H1 (cell line): ENCODE results near the gene CDHR2. TPM values are rescaled to one million over a fixed set of nuclear protein-coding genes. Genes with fewer than 3 reads are reported as not detected.
A peak's percentile ranks its signal among the peaks of the same experiment; 100 is the strongest.

ENCODE experiments used
- CHD7 ChIP-seq: fragments of 300-600 bp; sonication (generic); IDR thresholded peaks from 2 replicates; pipeline ENCODE4 v1.7.1; 2012; ENCODE audit warnings: low read length, moderate library complexity, mild to moderate bottlenecking, inconsistent platforms; ENCODE audit not compliant: insufficient replicate concordance
- EP300 ChIP-seq, 2 experiments: IDR thresholded peaks; 1 replicate in 1 of 2; 2 replicates in 1 of 2; pipeline ENCODE4 v1.6.1; 2011 to 2012; ENCODE audit warnings: low read depth in 2 of 2, low read length in 2 of 2, mild to moderate bottlenecking in 2 of 2, borderline replicate concordance in 1 of 2, inconsistent platforms in 1 of 2, moderate library complexity in 1 of 2
- SAP30 ChIP-seq: fragments of 300-600 bp; sonication (generic); IDR thresholded peaks from 2 replicates; pipeline ENCODE4 v1.7.1; 2012; ENCODE audit warnings: low read length, moderate library complexity, mild to moderate bottlenecking, inconsistent platforms; ENCODE audit not compliant: insufficient read depth, insufficient replicate concordance
- SIX5 ChIP-seq: IDR thresholded peaks from 2 replicates; pipeline ENCODE4 v1.6.1; 2011; ENCODE audit warnings: mild to moderate bottlenecking, low read depth, low read length
- polyA plus RNA-seq, 7 experiments: library from polyadenylated mRNA; depleted of rRNA in 3 of 7; stranded (reverse) in 5 of 7; unstranded in 2 of 7; fragments of >200 nt in 5 of 7; fragments of 200-250 nt in 2 of 7; gene quantifications; 1 replicate in 5 of 7; 2 replicates in 1 of 7; 4 replicates in 1 of 7; pipeline versions ENCODE4 v1.2.1 to v1.2.3, GENCODE V29; 2011 to 2013; ENCODE audit warnings: missing spikeins in 2 of 7, mixed read lengths in 2 of 7
- total RNA-seq: library from RNA; stranded (reverse); fragmentation: NEBNext Ultra II Directional; extraction: Animal tissue kit (Norgen Biotek cat#: 25700); gene quantifications from 2 replicates; pipeline ENCODE4 v1.2.1, GENCODE V29; 2021

Gene CDHR2
- total and polyA plus RNA-seq, 2 of the 8 experiments (the other 6 are each of a cell fraction or from before 2014, with no cell fraction given), result 0.02 to 0.43 TPM

GRCh38 chr5:176611435-176611834 is 62.3 kb downstream of the CDHR2 start (continued):
- no peak for TF ChIP-seq CHD7
- peak; percentile 84 for TF ChIP-seq SAP30
- TF ChIP-seq SIX5, result no peak
- no peak for TF ChIP-seq EP300 (IDR thresholded peaks at IDR 0.05; ENCODE audit: borderline replicate concordance in 1 of 2, low read depth in 2 of 2, low read length in 2 of 2)
